ENCODE results near the gene GALNT7. TPM values are rescaled to one million over a fixed set of nuclear protein-coding genes. Genes with fewer than 3 reads are reported as not detected.

GALNT7 gene
- total RNA-seq, 4 donors from 2014 or later: 15.6 to 38.2 (median 23.8) TPM

DNA sequence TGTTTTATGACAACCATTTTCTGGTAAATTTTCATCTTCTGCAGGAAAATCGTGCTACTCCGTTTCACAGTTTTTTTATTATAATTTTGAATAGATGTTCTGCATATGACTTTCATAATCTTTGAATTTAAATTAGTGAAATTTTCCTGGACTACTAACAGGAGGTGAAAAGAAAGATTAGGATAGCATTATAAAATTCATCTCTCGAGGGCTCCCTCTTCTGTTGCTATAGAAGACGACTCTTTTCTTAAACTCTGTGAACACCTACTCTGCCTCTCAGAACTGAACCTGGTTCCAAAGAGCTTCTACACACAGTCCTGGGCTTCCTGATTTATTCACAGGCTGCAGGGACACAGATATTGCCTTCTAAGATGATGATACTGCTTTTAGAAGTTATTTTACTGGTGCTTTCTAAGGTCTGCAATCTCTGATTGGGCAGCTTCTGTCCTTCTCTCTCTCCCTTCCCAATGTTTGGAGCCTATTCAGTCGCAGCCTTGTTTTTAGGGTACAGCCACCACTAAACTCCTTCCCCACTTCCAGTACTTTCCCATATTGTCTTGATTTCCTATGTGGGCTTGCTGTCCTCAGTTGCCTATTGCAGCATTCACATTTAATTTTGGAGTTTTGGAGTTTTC is 192.1 kb downstream of the GALNT7 start:
- whole genome bisulfite sequencing, 2 donors: 52 to 62% methylated on average over 5 of the region's 5 CpGs
- H3K4me1 ChIP-seq: no peaks in the 10 kb centered on the region
- DNase-seq: no peak
- no peaks in the 10 kb centered on the region for H3K36me3 ChIP-seq
- H3K27ac ChIP-seq: no peak overlapping the region
- no peaks in the 10 kb centered on the region for H3K9me3 ChIP-seq
- no peaks in the 10 kb centered on the region for H3K27me3 ChIP-seq
- no peak overlapping the region for H3K4me3 ChIP-seq (replicated peaks in 1 of 3)
- intact Hi-C loops (cut with DNase I): no loop called here
- TF ChIP-seq, protein P1, sequence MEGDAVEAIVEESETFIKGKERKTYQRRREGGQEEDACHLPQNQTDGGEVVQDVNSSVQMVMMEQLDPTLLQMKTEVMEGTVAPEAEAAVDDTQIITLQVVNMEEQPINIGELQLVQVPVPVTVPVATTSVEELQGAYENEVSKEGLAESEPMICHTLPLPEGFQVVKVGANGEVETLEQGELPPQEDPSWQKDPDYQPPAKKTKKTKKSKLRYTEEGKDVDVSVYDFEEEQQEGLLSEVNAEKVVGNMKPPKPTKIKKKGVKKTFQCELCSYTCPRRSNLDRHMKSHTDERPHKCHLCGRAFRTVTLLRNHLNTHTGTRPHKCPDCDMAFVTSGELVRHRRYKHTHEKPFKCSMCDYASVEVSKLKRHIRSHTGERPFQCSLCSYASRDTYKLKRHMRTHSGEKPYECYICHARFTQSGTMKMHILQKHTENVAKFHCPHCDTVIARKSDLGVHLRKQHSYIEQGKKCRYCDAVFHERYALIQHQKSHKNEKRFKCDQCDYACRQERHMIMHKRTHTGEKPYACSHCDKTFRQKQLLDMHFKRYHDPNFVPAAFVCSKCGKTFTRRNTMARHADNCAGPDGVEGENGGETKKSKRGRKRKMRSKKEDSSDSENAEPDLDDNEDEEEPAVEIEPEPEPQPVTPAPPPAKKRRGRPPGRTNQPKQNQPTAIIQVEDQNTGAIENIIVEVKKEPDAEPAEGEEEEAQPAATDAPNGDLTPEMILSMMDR (IDR thresholded peaks at IDR 0.05): peak in 1 of 6 experiments; percentile 14
- TF ChIP-seq POLR2A (IDR thresholded peaks at IDR 0.05): no peak

DNA sequence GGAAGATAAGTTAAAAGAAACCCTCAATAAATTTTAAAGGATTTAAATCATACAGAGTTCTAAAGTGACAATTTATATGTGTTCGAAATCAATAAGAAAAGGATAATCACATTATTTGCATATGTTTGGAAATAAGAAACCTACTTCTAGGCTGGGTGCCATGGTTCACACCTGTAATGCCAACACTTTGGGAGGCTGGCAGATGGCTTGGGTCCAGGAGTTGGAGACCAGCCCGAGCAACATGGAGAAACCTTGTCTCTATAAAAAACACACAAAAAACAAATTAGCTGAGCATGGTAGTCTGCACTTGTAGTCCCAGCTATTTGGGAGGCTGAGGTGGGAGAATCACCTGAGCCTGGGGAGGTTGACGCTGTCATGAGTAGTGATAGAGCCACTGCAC is 194.1 kb downstream of the GALNT7 start:
- peak in 1 of 2 donors; percentile 31 for DNase-seq
- Histone ChIP-seq H3K4me3 (replicated peaks in 1 of 3) (no peak overlapping the region), H3K4me1 (no peaks in the 10 kb centered on the region), H3K27ac (no peak overlapping the region), H3K36me3 (no peaks in the 10 kb centered on the region), H3K9me3 (no peaks in the 10 kb centered on the region), H3K27me3 (no peaks in the 10 kb centered on the region)
- intact Hi-C loops (cut with DNase I): no loop called here
- WGBS, 2 donors: 76 to 77% methylated on average over 3 of the region's 3 CpGs
- TF ChIP-seq, protein P1 (IDR thresholded peaks at IDR 0.05): no peak

DNA sequence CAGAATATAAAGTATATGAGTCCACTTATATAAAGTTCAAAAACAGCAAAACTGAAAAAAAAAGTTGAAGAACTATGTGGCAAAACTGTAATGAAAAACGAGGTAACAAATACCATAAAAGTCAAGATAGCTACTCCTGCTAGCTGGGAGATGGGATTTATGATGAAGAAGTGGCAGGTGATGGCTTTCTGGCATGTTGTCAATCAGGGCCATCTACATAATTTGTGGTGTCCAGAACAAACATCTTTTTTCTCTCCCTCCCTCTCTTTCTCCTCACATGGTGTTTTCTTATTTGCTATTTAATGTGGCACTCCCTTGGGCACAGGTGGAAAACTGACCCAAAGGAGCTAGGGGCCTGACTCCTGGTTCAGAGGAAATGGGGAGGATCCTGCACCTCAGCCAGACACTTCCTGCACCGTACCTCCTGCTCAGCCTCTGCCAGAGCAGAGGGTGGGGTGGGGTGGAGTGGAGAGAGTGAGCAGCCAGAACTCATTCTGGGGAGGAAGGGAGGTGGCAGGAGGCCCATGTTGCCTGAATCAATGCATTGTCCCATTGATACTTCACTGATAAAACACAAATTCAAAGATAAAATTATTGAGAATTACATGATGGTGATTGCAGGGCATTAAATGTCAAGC is 196.9 kb downstream of the GALNT7 start:
- H3K27me3 ChIP-seq: no peaks in the 10 kb centered on the region
- DNase-seq: no peak
- WGBS, 2 donors: 51 to 54% methylated on average over 2 of the region's 2 CpGs
- intact Hi-C loops (cut with DNase I): no loop called here
- no peak for TF ChIP-seq POLR2A (IDR thresholded peaks at IDR 0.05)
- TF ChIP-seq, protein P1 (IDR thresholded peaks at IDR 0.05): no peak
- no peaks in the 10 kb centered on the region for H3K4me1 ChIP-seq
- no peak overlapping the region for H3K4me3 ChIP-seq (replicated peaks in 1 of 3)
- H3K9me3 ChIP-seq: no peaks in the 10 kb centered on the region
- H3K27ac ChIP-seq: no peak overlapping the region
- H3K36me3 ChIP-seq: no peaks in the 10 kb centered on the region

DNA sequence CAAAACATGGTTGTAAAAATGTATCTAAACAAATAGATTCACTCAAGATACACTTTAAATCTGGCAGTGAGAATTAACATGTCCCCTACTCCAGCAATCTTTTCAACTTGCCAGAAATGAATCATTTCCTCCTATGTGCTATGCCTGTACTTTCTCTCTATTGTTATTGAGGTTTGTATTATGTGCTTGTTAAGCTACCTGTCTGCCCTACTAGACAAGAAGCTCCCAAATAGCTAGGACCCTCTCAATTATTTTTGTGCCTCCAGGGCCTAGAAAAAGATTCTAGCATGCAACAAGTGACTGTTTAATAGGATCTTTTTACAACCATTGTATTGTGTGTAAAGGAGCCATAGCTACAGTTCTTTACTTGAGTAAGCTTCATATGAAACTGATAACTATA is 198.7 kb downstream of the GALNT7 start:
- Histone ChIP-seq H3K36me3 (no peaks in the 10 kb centered on the region), H3K4me3 (replicated peaks in 1 of 3) (no peak overlapping the region), H3K4me1 (no peaks in the 10 kb centered on the region), H3K27ac (no peak overlapping the region), H3K9me3 (no peaks in the 10 kb centered on the region), H3K27me3 (no peaks in the 10 kb centered on the region)
- TF ChIP-seq POLR2A (IDR thresholded peaks at IDR 0.05): no peak
- TF ChIP-seq, protein P1 (IDR thresholded peaks at IDR 0.05): no peak
- no peak for DNase-seq
- intact Hi-C loops (cut with DNase I): no loop called here

DNA sequence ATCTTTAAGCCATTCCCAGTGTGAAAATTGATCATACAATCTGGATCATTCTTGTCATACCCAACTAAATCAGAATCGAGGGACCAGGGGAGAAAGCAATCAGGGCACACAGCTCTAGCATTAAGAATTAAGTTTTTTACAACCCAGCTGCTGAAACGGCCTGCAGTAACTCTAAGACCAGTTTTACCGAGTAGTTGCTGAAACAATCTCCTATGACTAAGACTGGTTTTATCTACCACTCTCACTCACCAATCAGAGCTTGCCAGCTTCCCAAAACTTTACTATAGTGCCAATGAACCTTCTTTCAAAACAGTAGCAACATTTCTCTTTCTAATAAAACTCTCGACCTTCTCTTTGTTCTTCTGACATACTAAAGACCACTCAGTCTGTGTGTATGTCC is 199.3 kb downstream of the GALNT7 start:
- Histone ChIP-seq H3K9me3 (no peaks in the 10 kb centered on the region), H3K27me3 (no peaks in the 10 kb centered on the region), H3K36me3 (no peaks in the 10 kb centered on the region), H3K27ac (no peak overlapping the region), H3K4me1 (peaks cover 0 to 4% of the 10 kb centered on the region in 2 donors), H3K4me3 (replicated peaks in 1 of 3) (no peak overlapping the region)
- intact Hi-C loops (cut with DNase I): no loop called here
- WGBS, 2 donors: 78 to 84% methylated on average over 4 of the region's 4 CpGs
- DNase-seq: no peak
- TF ChIP-seq, protein P1 (IDR thresholded peaks at IDR 0.05): no peak
- no peak for TF ChIP-seq POLR2A (IDR thresholded peaks at IDR 0.05)
